Measurements from ENCODE around the gene EPHA8.

The EPHA8 gene

GRCh38 chr1:22592919-22593790, 29.9 kb downstream of the EPHA8 start:
- no peak for DNase-seq (ENCODE audit: low read depth, low spot score)

GRCh38 chr1:22594396-22594795, 31.1 kb downstream of the EPHA8 start:
- no peak for DNase-seq (ENCODE audit: low read depth, low spot score)

GRCh38 chr1:22595108-22595507, 31.8 kb downstream of the EPHA8 start:
- no peak for DNase-seq (ENCODE audit: low read depth, low spot score)

- DNase-seq (ENCODE audit: low read depth, low spot score) = no peak
Measured at GRCh38 chr1:22597301-22597965, 34.1 kb downstream of the EPHA8 start.

GRCh38 chr1:22597996-22598395, 34.7 kb downstream of the EPHA8 start:
- DNase-seq (ENCODE audit: low read depth, low spot score) = no peak

- no peak for DNase-seq (ENCODE audit: low read depth, low spot score)
Measured at GRCh38 chr1:22598736-22599135, 35.4 kb downstream of the EPHA8 start.

GRCh38 chr1:22600071-22600816, 37.0 kb downstream of the EPHA8 start:
- no peak for DNase-seq (ENCODE audit: low read depth, low spot score)

GRCh38 chr1:22600817-22601605, 37.7 kb downstream of the EPHA8 start:
- no peak for DNase-seq (ENCODE audit: low read depth, low spot score)

- DNase-seq (ENCODE audit: low read depth, low spot score) = no peak
Measured at GRCh38 chr1:22601610-22602009, 38.3 kb downstream of the EPHA8 start.

GRCh38 chr1:22602060-22602740, 38.9 kb downstream of the EPHA8 start:
- DNase-seq (ENCODE audit: low read depth, low spot score) = no peak

GRCh38 chr1:22606161-22606560, 42.9 kb downstream of the EPHA8 start:
- DNase-seq (ENCODE audit: low read depth, low spot score) = no peak

- DNase-seq (ENCODE audit: low read depth, low spot score) = no peak
Measured at GRCh38 chr1:22607154-22607553, 43.9 kb downstream of the EPHA8 start.

GRCh38 chr1:22608361-22608760, 45.1 kb downstream of the EPHA8 start:
- DNase-seq (ENCODE audit: low read depth, low spot score) = no peak

GRCh38 chr1:22609291-22609690, 46.0 kb downstream of the EPHA8 start:
- no peak for DNase-seq (ENCODE audit: low read depth, low spot score)

GRCh38 chr1:22611530-22611947, 48.2 kb downstream of the EPHA8 start:
- peak; percentile 17 for DNase-seq (ENCODE audit: low read depth, low spot score)

- no peak for DNase-seq (ENCODE audit: low read depth, low spot score)
Measured at GRCh38 chr1:22612671-22613571, 49.6 kb downstream of the EPHA8 start.

GRCh38 chr1:22613572-22613918, 50.3 kb downstream of the EPHA8 start:
- DNase-seq (ENCODE audit: low read depth, low spot score) = no peak

- DNase-seq (ENCODE audit: low read depth, low spot score) = no peak
Measured at GRCh38 chr1:22613951-22614350, 50.7 kb downstream of the EPHA8 start.

GRCh38 chr1:22615886-22616285, 52.6 kb downstream of the EPHA8 start:
- DNase-seq (ENCODE audit: low read depth, low spot score) = no peak

- DNase-seq (ENCODE audit: low read depth, low spot score) = no peak
Measured at GRCh38 chr1:22616571-22616970, 53.3 kb downstream of the EPHA8 start.
